NCI-H2029 (cell line): ENCODE results near the gene TAT.

ENCODE experiments used
- DNase-seq: peaks from one replicate; lab custom pipeline; 2025; lab: John Stamatoyannopoulos, UW

Gene TAT

GRCh38 chr16:71537643-71538042, 39.2 kb downstream of the TAT start:
- no peak for DNase-seq

GRCh38 chr16:71536752-71537499, 40.0 kb downstream of the TAT start:
- no peak for DNase-seq

- no peak for DNase-seq
These were observed 44.5 kb downstream of the TAT start for GRCh38 chr16:71532366-71532765.

- DNase-seq: no peak
These were observed 48.0 kb downstream of the TAT start for GRCh38 chr16:71528863-71529262.

GRCh38 chr16:71528257-71528656, 48.6 kb downstream of the TAT start:
- DNase-seq: no peak

GRCh38 chr16:71526111-71526631, 50.7 kb downstream of the TAT start, which contains the start of gene CHST4:
CHST4 (plus strand) TSS chr16:71526426; CDS start chr16:71536678, 10,252 bp downstream.
- DNase-seq: no peak

GRCh38 chr16:71524566-71525553, 52.0 kb downstream of the TAT start:
- no peak for DNase-seq

- DNase-seq: no peak
These were observed 56.3 kb downstream of the TAT start for GRCh38 chr16:71520550-71520949.
